Stimulated activated naive CD8-positive, alpha-beta T cell treated with anti-CD3 and anti-CD28 coated beads, Interleukin-15, Interleukin-2, amounts not matched to agents 100 U/mL and 50 U/mL, for 24 hours (primary cell): ENCODE results near the gene PTPRN2.
"Not testable (repeated sequence)": the region's sequence is repeated elsewhere in the genome, so short reads cannot be mapped to it uniquely, and the experiment has no call there.

Experiments
- ATAC-seq: fragments of 150-1000 bp; cut with Tn5 transposase; one replicate; pipeline ENCODE4 v1.10.0; 2021
- DNase-seq: peaks from one replicate; pipeline ENCODE4 v3.0.0; 2021

The PTPRN2 gene

GRCh38 chr7:158508802-158509385 lies 78.7 kb downstream of the PTPRN2 start:
- no peak for DNase-seq
- no peak for ATAC-seq

GRCh38 chr7:158508321-158508720 lies 79.3 kb downstream of the PTPRN2 start:
- not testable (repeated sequence) for DNase-seq, ATAC-seq

GRCh38 chr7:158507917-158508316 lies 79.7 kb downstream of the PTPRN2 start:
- DNase-seq: no peak
- no peak for ATAC-seq

- not testable (repeated sequence) for DNase-seq, ATAC-seq
Observed at GRCh38 chr7:158507175-158507574, 80.4 kb downstream of the PTPRN2 start.

DNA sequence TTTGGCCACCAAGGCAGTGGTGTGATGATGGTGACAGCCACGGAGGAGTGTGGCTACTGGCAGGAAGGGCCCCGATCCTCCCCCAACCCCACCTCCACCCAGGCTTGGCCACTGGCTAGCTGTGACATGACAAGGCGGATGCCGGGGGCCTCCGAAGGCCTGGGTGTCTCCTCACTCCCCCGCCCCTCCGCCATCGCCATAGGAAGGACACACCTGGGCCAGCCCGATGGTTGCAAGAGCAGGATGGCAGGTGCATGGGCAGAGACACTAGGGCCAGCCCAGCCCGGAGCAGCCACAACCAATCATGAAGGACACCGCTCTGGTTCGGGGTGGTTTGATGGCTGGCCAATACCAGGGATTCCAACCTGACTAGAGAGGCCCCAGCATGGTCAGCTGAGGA lies 81.0 kb downstream of the PTPRN2 start:
- ATAC-seq (no peak), DNase-seq (no peak)

GRCh38 chr7:158505683-158506082 lies 81.9 kb downstream of the PTPRN2 start:
- ATAC-seq: no peak
- DNase-seq: no peak

DNA sequence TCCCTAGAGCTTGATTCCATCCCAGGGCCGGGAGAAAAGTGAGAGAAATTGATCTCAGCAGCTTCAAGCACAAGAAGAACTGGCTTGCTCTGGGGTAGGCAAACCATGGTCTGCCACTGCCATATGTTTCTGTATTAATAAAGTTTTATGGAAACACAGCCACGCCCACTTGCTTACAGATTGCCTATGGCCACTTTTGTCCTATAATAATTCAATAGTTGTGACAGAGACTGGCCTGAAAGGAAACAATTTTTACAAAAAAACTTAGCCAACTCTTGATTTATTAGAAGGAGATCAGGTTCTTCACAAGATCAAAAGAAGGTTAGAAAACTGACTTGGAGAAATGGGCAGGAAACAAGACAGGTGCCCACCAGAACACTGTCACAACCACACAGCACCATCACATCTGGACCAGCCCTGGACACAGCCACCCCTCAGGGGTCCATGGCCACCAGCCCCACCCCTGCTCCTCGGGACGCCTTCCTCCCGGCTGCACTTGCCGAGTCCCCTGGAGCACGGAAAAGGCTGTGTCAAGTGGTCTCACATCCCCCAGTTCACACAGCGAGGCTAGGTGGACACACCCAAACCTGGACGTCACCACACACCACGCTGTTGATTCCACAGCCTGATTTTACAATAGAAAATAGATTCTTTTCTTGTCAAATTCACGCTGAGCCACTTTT lies 85.4 kb downstream of the PTPRN2 start:
- DNase-seq (no peak), ATAC-seq (no peak)

DNA sequence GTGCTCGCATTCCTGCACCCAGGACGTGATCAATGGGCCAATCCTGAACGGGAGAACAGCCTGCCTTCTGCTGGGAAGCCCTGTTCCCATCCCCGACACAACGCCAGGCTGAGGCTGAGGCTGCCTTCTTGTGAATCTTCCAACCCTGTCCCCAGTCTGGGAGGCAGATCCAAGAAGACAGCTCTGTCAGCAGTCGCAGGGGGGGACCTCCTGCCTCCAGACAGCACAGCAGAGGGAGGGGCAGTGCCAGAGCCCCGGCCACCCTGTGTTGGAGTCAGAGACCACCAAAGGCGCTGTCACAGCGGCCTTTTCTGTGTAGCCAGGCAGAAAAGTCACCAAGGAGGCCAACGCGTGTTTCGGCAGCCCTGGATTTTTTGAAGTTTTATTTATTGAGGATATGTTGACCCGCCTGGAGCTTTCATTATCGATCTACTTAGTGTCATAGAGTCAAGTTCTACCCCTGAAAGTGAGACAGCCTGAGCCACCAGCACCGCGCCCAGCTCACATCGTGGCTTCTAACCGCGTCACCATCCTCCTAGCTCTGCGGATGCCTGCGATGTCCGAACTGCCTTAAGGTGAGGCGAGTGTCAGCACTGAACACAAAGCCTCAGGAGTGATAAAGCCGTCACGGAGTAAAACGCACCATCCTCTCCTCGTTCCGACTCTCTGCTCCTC lies 86.1 kb downstream of the PTPRN2 start:
- ATAC-seq (no peak), DNase-seq (no peak)

DNA sequence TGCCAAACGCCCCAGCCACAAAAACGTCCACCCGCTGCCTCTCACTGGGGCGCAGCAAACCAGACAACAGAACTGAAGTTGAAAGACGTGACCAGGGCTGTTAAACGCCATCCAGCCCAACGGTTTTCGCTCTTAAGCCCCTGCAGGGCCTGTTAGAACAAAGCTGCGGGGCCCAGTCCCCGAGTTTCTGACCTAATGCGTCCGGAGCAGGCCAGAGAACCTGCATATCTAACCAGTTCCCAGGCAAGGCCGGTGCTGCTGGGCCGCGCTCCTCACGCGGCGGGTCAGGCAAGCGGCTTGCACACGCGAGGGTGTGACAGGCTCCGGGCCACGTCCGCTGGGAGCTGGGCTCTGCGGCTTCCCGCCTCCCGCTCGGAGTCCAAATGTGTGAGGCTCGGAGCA lies 87.0 kb downstream of the PTPRN2 start:
- no peak for ATAC-seq
- DNase-seq: no peak

DNA sequence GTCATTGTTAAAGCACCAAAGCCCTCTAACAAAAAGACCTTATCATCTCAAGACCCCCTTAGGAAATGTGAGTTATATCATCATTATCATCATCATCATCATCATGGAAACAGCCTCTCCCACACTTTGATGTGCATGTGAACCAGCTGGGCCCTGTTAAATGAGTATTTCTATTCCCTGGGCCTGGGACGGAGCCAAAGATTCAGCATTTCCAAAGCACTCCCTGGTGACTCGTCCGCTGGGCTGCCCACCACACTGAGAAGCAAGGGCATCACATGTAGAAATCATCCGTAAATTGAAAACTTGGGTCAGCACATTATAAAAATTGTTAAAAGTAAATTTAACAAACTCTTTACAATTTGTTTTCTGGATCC lies 88.6 kb downstream of the PTPRN2 start:
- DNase-seq (no peak), ATAC-seq (no peak)

DNA sequence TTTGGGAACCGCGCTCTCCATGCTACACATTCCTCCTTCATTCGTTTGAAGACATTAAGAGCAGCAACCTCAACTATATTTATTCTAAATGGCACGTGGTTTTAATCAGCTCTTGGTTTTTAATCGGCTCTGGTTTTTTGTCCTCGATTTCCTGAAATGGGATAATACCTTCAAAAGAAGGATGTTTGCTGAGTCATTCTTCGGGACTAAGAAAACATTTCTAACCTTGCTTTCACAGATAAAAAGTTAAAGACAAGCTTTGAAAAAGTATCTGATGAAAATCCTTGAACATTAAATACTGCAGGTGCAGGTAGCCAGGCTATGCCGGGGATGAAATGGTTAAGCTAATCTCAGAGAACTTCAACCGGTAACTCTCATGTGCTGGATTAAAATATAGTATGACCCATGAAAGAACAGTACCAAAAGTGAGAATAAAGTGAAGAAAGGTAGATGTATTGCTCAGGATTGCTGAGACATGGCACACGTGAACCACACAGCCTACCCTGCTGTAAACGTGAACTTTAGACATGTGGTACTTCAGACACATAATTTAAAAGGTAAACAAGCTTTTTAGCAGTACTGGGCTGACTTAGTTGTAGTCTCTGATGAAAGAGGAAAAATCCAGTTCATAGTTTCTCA lies 89.1 kb downstream of the PTPRN2 start:
- no peak for DNase-seq
- ATAC-seq: no peak

DNA sequence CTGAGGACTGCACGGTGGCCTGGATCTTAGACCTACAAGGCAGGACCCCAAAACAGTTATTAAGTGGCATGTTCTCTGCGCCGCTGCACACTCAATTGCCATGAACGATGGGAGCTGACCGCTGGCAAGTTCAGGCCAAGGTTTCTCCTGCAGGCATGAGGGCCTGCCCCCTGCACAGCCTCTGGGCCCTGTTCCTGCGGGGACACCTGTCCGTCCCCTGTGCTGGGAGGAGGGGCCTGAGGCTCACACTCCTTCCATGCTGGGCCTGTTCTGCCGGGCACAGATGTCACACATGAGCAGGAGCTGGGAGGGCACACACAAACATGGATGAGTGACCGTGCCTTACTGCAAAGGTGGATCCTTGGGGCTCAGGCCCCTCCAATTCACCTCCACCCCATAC lies 90.0 kb downstream of the PTPRN2 start:
- ATAC-seq (no peak), DNase-seq (no peak)

GRCh38 chr7:158495786-158496185 lies 91.8 kb downstream of the PTPRN2 start:
- peak; percentile 72 for ATAC-seq

GRCh38 chr7:158495216-158495615 lies 92.4 kb downstream of the PTPRN2 start:
- ATAC-seq (no peak), DNase-seq (no peak)

More at GRCh38 chr7:158495786-158496185, 91.8 kb downstream of the PTPRN2 start:
- peak; percentile 19 for DNase-seq

DNA sequence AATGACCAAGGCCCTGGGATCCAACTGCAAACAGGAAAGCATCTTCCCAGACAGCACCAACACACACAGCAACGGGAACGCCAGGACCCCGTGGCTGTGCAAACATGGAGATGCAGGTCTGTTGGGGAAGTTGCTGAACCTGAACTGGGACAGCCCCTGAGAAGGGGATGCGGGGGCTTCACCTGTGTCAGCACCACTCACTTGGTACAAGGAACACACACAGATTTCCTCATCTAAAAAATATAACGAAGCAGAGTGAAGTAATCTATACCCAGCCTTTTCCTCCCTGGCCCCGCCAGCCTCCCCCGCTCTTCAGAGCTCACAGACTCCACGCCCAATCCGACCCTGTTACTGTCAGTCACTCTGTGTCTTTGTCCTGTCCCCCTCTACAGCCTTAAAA lies 93.0 kb downstream of the PTPRN2 start:
- DNase-seq (no peak), ATAC-seq (no peak)

GRCh38 chr7:158494162-158494586 lies 93.4 kb downstream of the PTPRN2 start:
- no peak for DNase-seq
- ATAC-seq: no peak

- DNase-seq (no peak), ATAC-seq (no peak)
Observed at GRCh38 chr7:158492367-158492764, 95.3 kb downstream of the PTPRN2 start.

- DNase-seq: no peak
- ATAC-seq: no peak
Observed at GRCh38 chr7:158491094-158491493, 96.5 kb downstream of the PTPRN2 start.

DNA sequence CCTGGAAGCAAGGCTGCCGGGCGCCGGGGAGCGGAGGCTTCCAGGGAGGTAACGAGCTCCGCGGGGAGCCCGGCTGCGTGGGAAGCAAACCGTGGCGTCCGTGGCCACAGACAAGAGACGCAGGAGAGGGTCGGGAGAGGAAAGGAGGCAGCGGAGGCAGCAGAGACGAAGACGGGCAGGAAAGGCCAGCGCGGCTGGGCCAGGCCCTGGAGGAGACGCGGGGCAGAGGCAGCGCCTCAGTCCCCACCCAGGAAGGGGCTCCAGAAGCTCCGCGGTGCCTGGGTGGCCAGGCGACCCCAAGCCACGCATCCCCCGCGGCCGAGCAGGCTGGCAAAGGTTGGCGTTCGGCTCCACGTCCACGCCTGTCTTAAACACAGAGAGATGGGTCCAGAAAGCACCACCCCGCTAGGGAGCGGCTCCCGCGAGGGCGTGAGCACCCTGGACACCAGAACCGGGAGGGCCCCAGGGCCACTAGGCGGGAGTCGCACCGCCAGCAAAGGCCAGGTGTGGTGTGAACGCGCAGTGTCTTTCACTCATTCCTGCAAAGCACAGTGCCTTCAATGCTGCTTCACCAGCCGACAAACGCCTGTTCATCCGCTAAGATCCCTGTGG lies 97.3 kb downstream of the PTPRN2 start:
- DNase-seq (no peak), ATAC-seq (no peak)

DNA sequence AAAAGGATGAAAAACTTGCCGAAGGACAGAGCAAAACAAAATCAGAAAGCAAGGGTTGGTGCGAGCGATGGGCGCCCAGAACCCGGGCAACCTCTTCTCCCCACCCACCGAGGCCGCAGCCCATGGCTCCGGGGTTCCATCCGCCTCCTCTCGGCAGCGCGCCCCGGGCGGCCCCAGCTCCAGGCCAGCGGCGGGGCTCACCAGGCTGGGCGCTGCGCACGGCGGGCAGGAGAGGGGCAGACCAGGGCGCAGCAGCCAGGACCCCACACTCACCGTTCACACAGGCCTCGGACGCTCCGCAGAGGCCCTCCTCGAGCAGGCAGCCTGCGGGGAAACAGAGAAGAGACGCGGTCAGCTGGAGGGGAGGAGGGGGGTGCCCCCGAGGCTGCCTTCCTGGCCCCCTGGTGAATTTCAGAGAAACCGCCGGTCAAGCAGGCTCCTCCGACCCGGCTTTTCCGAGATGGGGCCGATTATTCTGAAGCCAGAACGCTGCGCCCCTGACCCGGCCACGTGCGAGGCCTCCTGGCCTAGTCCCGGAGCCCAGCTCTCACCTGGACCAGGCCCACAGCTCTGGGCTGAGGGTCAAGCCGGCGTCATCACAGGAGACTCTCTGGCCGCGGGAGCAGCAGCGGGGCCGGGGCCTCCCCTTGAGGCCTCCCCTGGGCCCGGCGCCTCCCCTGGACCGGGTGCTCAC lies 98.0 kb downstream of the PTPRN2 start:
- no peak for DNase-seq
- no peak for ATAC-seq

GRCh38 chr7:158488181-158488971 lies 99.2 kb downstream of the PTPRN2 start:
- DNase-seq (no peak), ATAC-seq (no peak)
